PC-9 (cell line): ENCODE results near the gene CCNY. TPM values are rescaled to one million over a fixed set of nuclear protein-coding genes. Genes with fewer than 3 reads are reported as not detected.

Experiments used
- BruUV-seq: library from RNA; stranded (reverse); fragments of 400-500 nt; replicated peaks from 2 replicates; lab custom pipeline; 2021; lab: Mats Ljungman, UMichigan
- CTCF ChIA-PET: fragments of 300-600 bp; sonication (Branson Sonifier 250); formaldehyde crosslinking; loops from one replicate; lab custom pipeline; 2022; ENCODE audit warnings: antibody characterized with exemption; lab: Charles Lee
- POLR2A ChIA-PET: fragments of 300-600 bp; sonication (Branson Sonifier 250); formaldehyde crosslinking; loops from one replicate; lab custom pipeline; 2022; ENCODE audit warnings: antibody characterized with exemption; ENCODE audit not compliant: unreplicated experiment; lab: Charles Lee
- DNase-seq, 2 experiments: peaks; one replicate each; pipeline versions ENCODE4 v3.0.0 to v3.0.0-alpha.2; 2015 to 2022; ENCODE audit warnings: mixed read lengths in 1 of 2
- H2AFZ ChIP-seq: fragments of 200-600 bp; sonication (generic); 2 replicates; pipeline ENCODE4 v1.8.1; 2017; ENCODE audit warnings: antibody characterized with exemption
- H3F3A ChIP-seq: fragments of 200-600 bp; sonication (generic); 2 replicates; pipeline ENCODE4 v1.8.1; 2017; ENCODE audit warnings: antibody characterized with exemption, mild to moderate bottlenecking, low read depth; ENCODE audit not compliant: insufficient read depth
- H3K27ac ChIP-seq: fragments of 200-600 bp; sonication (generic); 2 replicates; pipeline ENCODE4 v1.6.1; 2016; ENCODE audit warnings: mixed run types
- H3K27me3 ChIP-seq: fragments of 200-600 bp; sonication (generic); 2 replicates; pipeline ENCODE4 v1.6.1; 2016; ENCODE audit warnings: low read depth, mixed run types; ENCODE audit not compliant: insufficient read depth
- H3K36me3 ChIP-seq: fragments of 200-600 bp; sonication (generic); 2 replicates; pipeline ENCODE4 v1.6.1; 2016; ENCODE audit warnings: low read depth, mixed run types
- H3K4me1 ChIP-seq: fragments of 200-600 bp; sonication (generic); replicated peaks from 2 replicates; pipeline ENCODE4 v1.6.1; 2016; ENCODE audit warnings: mixed run types; ENCODE audit not compliant: insufficient read depth
- H3K4me2 ChIP-seq: fragments of 200-600 bp; sonication (generic); 2 replicates; pipeline ENCODE4 v1.6.1; 2017; ENCODE audit warnings: mixed run types
- H3K4me3 ChIP-seq: fragments of 200-600 bp; sonication (generic); 2 replicates; pipeline ENCODE4 v1.6.1; 2016; ENCODE audit warnings: mixed run types
- H3K79me2 ChIP-seq: fragments of 200-600 bp; sonication (generic); 2 replicates; pipeline ENCODE4 v1.6.1; 2017; ENCODE audit warnings: low read depth, mixed run types
- H3K9me2 ChIP-seq: fragments of 200-600 bp; sonication (generic); 2 replicates; pipeline ENCODE4 v1.8.1; 2017; ENCODE audit warnings: mild to moderate bottlenecking; ENCODE audit not compliant: insufficient read depth
- H3K9me3 ChIP-seq: fragments of 200-600 bp; sonication (generic); 2 replicates; pipeline ENCODE4 v1.8.1; 2016; ENCODE audit warnings: low read depth; ENCODE audit not compliant: insufficient read depth
- H4K20me1 ChIP-seq: fragments of 200-600 bp; sonication (generic); 2 replicates; pipeline ENCODE4 v1.8.1; 2017; ENCODE audit not compliant: insufficient read depth
- EZH2 ChIP-seq: fragments of 200-600 bp; sonication (generic); IDR thresholded peaks from 2 replicates; pipeline ENCODE4 v1.8.0; 2017; ENCODE audit warnings: antibody characterized with exemption, low read depth
- intact Hi-C: fragments of 100-400 bp; cut with micrococcal nuclease; formaldehyde crosslinking; loops from one replicate; pipeline ENCODE4 v1.10.0; 2022; ENCODE audit not compliant: unreplicated experiment
- total RNA-seq: library from RNA; stranded (reverse); gene quantifications from 2 replicates; pipeline ENCODE4 v1.2.3, GENCODE V29; 2021
- TF ChIP-seq, protein P1 (sequence below): fragments of 200-600 bp; sonication (generic); conservative IDR thresholded peaks from 2 replicates; pipeline ENCODE4 v1.6.1; 2017; ENCODE audit warnings: mixed run types, antibody characterized with exemption, mild to moderate bottlenecking, moderate library complexity

Gene CCNY
- total RNA-seq, 1 experiment from 2014 or later, result 69.5 TPM

DNA sequence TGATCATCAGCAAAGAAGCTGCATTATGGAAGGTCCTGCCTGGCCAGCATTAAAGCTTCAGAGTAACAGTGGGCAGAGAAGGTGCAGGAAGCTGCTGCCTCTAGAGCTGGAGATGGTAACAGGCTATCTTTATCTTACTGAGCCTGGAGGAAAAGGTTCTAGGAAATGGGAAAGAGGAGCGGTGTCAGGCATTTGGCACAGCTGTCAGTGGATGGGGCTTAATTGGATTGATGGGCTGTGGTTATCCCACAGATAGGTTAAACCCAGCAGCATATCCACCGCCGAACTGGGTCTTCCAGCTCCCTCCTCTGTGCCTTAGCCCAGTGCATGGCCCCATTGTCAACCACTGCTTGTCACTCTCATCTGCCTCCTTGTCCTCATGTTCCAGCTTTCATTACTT is 127.6 kb downstream of the CCNY start:
- H2AFZ ChIP-seq, result no peak overlapping the region
- BruUV-seq, result no TSS peak
- no peak for DNase-seq
- H3K79me2 ChIP-seq, result peaks cover 26% of the 10 kb centered on the region
- TF ChIP-seq, protein P1, sequence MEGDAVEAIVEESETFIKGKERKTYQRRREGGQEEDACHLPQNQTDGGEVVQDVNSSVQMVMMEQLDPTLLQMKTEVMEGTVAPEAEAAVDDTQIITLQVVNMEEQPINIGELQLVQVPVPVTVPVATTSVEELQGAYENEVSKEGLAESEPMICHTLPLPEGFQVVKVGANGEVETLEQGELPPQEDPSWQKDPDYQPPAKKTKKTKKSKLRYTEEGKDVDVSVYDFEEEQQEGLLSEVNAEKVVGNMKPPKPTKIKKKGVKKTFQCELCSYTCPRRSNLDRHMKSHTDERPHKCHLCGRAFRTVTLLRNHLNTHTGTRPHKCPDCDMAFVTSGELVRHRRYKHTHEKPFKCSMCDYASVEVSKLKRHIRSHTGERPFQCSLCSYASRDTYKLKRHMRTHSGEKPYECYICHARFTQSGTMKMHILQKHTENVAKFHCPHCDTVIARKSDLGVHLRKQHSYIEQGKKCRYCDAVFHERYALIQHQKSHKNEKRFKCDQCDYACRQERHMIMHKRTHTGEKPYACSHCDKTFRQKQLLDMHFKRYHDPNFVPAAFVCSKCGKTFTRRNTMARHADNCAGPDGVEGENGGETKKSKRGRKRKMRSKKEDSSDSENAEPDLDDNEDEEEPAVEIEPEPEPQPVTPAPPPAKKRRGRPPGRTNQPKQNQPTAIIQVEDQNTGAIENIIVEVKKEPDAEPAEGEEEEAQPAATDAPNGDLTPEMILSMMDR, result no peak
- no peak for TF ChIP-seq EZH2
- no peaks in the 10 kb centered on the region for H3K9me2 ChIP-seq
- no peaks in the 10 kb centered on the region for H3K27me3 ChIP-seq
- ChIA-PET CTCF (no interaction called here), POLR2A (no interaction called here)
- H3K4me3 ChIP-seq, result no peak overlapping the region
- no peaks in the 10 kb centered on the region for H3K36me3 ChIP-seq
- no peaks in the 10 kb centered on the region for H3F3A ChIP-seq
- H4K20me1 ChIP-seq, result 0 out of 2 replicates have a peak, but pooled peaks cover 2% of the 10 kb centered on the region
- no peaks in the 10 kb centered on the region for H3K9me3 ChIP-seq
- intact Hi-C loops, result no loop called here
- H3K4me1 ChIP-seq, result peaks cover 11% of the 10 kb centered on the region
- no peak overlapping the region for H3K4me2 ChIP-seq
- no peak overlapping the region for H3K27ac ChIP-seq

DNA sequence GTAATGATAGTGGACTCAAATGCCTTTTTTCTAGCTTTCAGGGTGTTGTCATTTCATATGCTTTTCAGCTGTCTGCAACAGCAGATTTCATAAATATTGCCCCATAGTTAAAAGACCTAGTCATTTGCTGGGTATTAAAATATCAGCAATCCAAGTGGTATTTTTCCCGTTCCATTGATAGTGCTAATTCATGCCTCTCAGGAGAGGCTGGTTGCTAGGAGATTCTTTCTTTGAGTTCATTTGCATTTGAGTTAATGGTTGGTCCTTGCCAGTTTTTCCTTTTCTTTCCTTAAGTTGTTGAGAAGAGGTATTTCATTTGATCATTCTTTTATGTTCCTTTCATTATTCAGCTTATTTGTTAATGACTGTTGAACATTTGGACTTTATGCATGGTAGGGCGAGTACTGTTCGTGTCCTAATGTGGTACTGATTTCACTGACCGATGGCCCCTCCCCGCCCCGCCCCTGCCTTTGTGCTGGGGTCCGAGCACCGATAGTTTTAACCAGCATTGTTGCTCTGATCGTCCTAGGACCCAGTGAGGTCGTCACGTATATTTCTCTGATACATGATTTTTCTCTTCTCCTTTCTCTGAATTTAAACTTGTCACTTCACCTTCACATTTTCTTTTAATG is 128.6 kb downstream of the CCNY start:
- no peaks in the 10 kb centered on the region for H3F3A ChIP-seq
- no peak overlapping the region for H2AFZ ChIP-seq
- peaks cover 27% of the 10 kb centered on the region for H3K79me2 ChIP-seq
- no peak overlapping the region for H3K4me3 ChIP-seq
- CTCF ChIA-PET, result no interaction called here
- H3K4me2 ChIP-seq, result no peak overlapping the region
- no peaks in the 10 kb centered on the region for H3K36me3 ChIP-seq
- H3K4me1 ChIP-seq, result peaks cover 11% of the 10 kb centered on the region
- intact Hi-C loops, result no loop called here
- H3K27me3 ChIP-seq, result no peaks in the 10 kb centered on the region
- BruUV-seq, result no TSS peak
- no peaks in the 10 kb centered on the region for H3K9me3 ChIP-seq
- H4K20me1 ChIP-seq, result 0 out of 2 replicates have a peak, but pooled peaks cover 2% of the 10 kb centered on the region
- H3K9me2 ChIP-seq, result no peaks in the 10 kb centered on the region
- POLR2A ChIA-PET, result no interaction called here
- no peak overlapping the region for H3K27ac ChIP-seq
- TF ChIP-seq EZH2, result no peak
- TF ChIP-seq, protein P1, result no peak
- no peak for DNase-seq

DNA sequence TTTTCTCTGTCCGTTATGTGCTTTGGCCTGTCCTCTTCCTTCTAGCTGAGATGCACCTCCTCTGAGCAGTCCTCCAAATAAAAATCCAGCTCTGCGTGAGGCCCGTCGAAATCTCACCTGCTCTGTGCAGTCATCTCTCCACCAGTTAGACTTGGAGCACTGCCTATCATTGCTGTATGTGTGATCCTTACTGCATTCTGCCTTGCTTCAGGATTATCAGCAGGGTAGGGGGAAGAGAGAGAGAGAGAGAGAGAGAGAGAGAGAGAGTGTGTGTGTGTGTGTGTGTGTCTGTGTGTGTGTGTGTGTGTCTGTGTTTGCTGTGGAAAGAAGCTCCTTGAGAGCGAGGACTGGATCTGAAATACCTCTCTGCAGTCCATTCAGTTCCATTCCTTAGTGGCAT is 129.4 kb downstream of the CCNY start:
- H3K36me3 ChIP-seq, result no peaks in the 10 kb centered on the region
- no peak overlapping the region for H3K27ac ChIP-seq
- H3K9me2 ChIP-seq, result no peaks in the 10 kb centered on the region
- H2AFZ ChIP-seq, result no peak overlapping the region
- peaks cover 2% of the 10 kb centered on the region; the same call in 1 of the 2 replicates for H4K20me1 ChIP-seq
- peaks cover 7% of the 10 kb centered on the region for H3K4me1 ChIP-seq
- H3F3A ChIP-seq, result no peaks in the 10 kb centered on the region
- ChIA-PET POLR2A (no interaction called here), CTCF (interaction anchor here (0.6 kb wide), 2 partner anchors 60 to 270 kb away, joined by 3 to 4 read pairs; no protein-coding TSS in a partner anchor)
- no peaks in the 10 kb centered on the region for H3K27me3 ChIP-seq
- no TSS peak for BruUV-seq
- no peak overlapping the region for H3K4me2 ChIP-seq
- DNase-seq, result no peak
- no peak for TF ChIP-seq EZH2
- TF ChIP-seq, protein P1, result no peak
- intact Hi-C loops, result no loop called here
- H3K4me3 ChIP-seq, result no peak overlapping the region
- H3K9me3 ChIP-seq, result no peaks in the 10 kb centered on the region
- peaks cover 23% of the 10 kb centered on the region for H3K79me2 ChIP-seq
